WERI-Rb-1 (cell line): Measurements from ENCODE around the gene NET1.

ENCODE experiments used
- DNase-seq: peaks from one replicate; pipeline ENCODE4 v3.0.0-alpha.2; 2020
- H3K27ac ChIP-seq: fragments of 250-450 bp; sonication (Bioruptor Pico); 2 replicates; pipeline ENCODE4 v1.5.1; 2020; ENCODE audit warnings: mild to moderate bottlenecking, moderate library complexity
- H3K27me3 ChIP-seq: fragments of 250-450 bp; sonication (Bioruptor Pico); 2 replicates; pipeline ENCODE4 v1.5.1; 2021; ENCODE audit warnings: mild to moderate bottlenecking, low read depth, moderate library complexity; ENCODE audit not compliant: insufficient read depth, severe bottlenecking
- H3K36me3 ChIP-seq: fragments of 250-450 bp; sonication (Bioruptor Pico); 2 replicates; pipeline ENCODE4 v1.5.1; 2020; ENCODE audit warnings: mild to moderate bottlenecking, moderate library complexity
- H3K4me3 ChIP-seq: 2 replicates; pipeline ENCODE4 v1.5.1; 2011; ENCODE audit warnings: low read depth, mild to moderate bottlenecking, control low read depth, low read length
- H3K9me3 ChIP-seq: fragments of 250-450 bp; sonication (Bioruptor Pico); 2 replicates; pipeline ENCODE4 v1.5.1; 2021; ENCODE audit warnings: mild to moderate bottlenecking, moderate library complexity; ENCODE audit not compliant: severe bottlenecking
- TF ChIP-seq, protein P1 (sequence below): IDR thresholded peaks from 2 replicates; pipeline ENCODE4 v1.5.1; 2011; ENCODE audit warnings: low read depth, mild to moderate bottlenecking, control low read depth, inconsistent platforms, low read length

NET1 gene

DNA sequence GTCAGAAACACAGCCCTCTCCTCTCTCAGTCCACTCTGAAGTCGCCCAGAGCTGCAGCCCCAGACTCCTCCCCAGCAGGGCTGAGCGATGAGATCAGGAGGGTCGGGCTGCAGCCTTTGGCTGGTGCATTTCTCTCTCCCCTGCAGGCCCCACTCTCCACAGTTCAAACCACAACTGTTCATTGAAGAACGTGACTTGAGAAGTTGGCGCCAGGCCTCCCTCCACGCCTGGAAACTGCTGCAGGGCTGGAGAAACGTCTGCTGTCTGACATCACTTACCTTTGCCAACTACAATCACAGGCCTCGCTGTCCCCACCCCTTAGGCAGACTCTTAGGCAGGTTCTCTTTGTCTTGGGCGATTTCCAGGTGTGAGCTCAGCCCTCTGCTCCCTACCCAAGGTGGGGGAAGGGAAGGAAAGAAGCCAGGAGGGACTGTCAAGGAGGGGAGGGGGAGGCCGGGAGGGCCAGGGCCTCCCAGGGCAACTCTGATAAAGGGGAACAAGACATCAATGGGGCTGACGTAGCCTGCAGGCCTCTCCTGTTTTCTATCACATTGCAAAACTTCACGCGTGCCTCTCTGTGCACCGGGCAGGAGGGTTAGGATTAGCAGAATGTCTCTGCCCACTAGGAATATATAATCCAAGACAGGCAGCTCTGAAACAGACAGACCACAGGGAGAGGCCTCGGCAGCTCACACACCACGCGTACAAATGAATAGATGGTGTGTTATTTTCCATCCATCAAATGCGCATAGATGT lies 54.3 kb downstream of the NET1 start:
- Histone ChIP-seq H3K4me3 (no peak overlapping the region), H3K9me3 (no peaks in the 10 kb centered on the region), H3K36me3 (no peaks in the 10 kb centered on the region), H3K27ac (no peak overlapping the region), H3K27me3 (no peaks in the 10 kb centered on the region)
- TF ChIP-seq, protein P1, sequence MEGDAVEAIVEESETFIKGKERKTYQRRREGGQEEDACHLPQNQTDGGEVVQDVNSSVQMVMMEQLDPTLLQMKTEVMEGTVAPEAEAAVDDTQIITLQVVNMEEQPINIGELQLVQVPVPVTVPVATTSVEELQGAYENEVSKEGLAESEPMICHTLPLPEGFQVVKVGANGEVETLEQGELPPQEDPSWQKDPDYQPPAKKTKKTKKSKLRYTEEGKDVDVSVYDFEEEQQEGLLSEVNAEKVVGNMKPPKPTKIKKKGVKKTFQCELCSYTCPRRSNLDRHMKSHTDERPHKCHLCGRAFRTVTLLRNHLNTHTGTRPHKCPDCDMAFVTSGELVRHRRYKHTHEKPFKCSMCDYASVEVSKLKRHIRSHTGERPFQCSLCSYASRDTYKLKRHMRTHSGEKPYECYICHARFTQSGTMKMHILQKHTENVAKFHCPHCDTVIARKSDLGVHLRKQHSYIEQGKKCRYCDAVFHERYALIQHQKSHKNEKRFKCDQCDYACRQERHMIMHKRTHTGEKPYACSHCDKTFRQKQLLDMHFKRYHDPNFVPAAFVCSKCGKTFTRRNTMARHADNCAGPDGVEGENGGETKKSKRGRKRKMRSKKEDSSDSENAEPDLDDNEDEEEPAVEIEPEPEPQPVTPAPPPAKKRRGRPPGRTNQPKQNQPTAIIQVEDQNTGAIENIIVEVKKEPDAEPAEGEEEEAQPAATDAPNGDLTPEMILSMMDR = no peak
- DNase-seq = no peak

DNA sequence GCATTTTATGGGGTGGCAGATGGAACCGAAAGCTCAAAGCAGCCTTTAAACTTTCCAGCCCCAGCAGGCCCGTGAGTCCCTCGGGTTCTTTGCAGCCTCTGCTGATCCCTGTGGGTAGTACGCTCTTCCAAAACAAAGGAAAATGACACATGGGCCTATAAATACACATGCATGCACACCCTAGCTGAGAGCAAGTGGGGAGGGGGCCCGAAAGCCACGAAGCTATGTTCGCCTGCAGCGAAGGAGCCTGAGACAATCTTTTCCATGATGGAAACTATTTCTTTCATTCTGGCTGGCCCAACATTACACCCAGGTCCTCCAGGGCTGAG lies 54.8 kb downstream of the NET1 start:
- no peak for DNase-seq

GRCh38 chr10:5467634-5468255 lies 55.4 kb downstream of the NET1 start:
- Histone ChIP-seq H3K4me3 (no peak overlapping the region), H3K27ac (no peak overlapping the region)

More for the DNA sequence above, 54.8 kb downstream of the NET1 start:
- H3K27ac ChIP-seq = no peak overlapping the region
- no peaks in the 10 kb centered on the region for H3K36me3 ChIP-seq
- no peaks in the 10 kb centered on the region for H3K27me3 ChIP-seq
- TF ChIP-seq, protein P1 = no peak
- no peaks in the 10 kb centered on the region for H3K9me3 ChIP-seq
- no peak overlapping the region for H3K4me3 ChIP-seq

GRCh38 chr10:5468262-5469106 lies 56.1 kb downstream of the NET1 start:
- no peak overlapping the region for H3K27ac ChIP-seq
- TF ChIP-seq, protein P1 = no peak
- H3K27me3 ChIP-seq = no peaks in the 10 kb centered on the region
- no peaks in the 10 kb centered on the region for H3K9me3 ChIP-seq
- no peak overlapping the region for H3K4me3 ChIP-seq
- H3K36me3 ChIP-seq = no peaks in the 10 kb centered on the region
- no peak for DNase-seq

More at GRCh38 chr10:5467634-5468255, 55.4 kb downstream of the NET1 start:
- Histone ChIP-seq H3K36me3 (no peaks in the 10 kb centered on the region), H3K9me3 (no peaks in the 10 kb centered on the region), H3K27me3 (no peaks in the 10 kb centered on the region)
- TF ChIP-seq, protein P1 = no peak
- DNase-seq = no peak

DNA sequence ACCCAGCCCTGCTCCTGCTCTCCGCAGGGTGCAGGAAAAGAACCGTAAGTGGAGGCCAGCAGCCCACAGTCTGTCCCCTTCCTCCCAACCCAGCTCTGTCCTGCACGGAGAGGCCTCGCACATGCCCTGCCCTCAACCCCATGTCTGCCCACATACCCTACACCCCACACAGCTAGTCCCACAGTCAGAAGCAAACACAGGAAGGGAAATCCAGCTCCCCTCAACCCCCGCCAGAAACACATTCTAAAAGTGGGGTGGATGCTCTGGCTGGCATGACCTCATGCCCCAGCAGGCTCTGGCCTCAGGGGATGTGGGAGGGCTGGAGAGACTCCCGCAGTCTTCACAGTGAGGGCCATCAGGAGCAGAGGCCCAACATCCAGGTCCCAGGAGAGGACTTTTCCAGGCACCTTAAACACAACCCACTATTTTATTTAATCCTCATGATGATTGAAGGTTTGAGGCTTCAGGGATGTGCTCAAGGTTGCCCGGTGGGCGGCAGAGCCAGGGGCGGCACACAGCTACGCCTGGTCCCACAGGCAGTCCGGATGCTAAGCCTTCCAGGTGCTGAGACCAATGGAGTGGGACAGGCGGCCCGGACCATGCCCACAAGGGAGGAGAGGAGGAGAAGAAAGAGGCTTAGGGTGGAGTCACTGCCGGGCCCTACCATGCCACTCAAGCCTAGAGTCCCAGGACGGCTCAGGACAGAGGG lies 57.1 kb downstream of the NET1 start:
- H3K9me3 ChIP-seq = no peaks in the 10 kb centered on the region
- H3K36me3 ChIP-seq = no peaks in the 10 kb centered on the region
- TF ChIP-seq, protein P1 = no peak
- no peak overlapping the region for H3K4me3 ChIP-seq
- DNase-seq = no peak
- no peak overlapping the region for H3K27ac ChIP-seq
- H3K27me3 ChIP-seq = no peaks in the 10 kb centered on the region
